ENCODE data around the gene ADK. TPM values are rescaled to one million over a fixed set of nuclear protein-coding genes. Genes with fewer than 3 reads are reported as not detected.

ADK gene
- total and polyA plus RNA-seq, 2 donors (not counting 3 experiments of a cell fraction or from before 2014, with no cell fraction given): 11.7 to 46.5 TPM

GRCh38 chr10:74738052-74738451 lies 587.0 kb downstream of the ADK start:
- intact Hi-C loops (cut with micrococcal nuclease) (loop anchor here (2.0 to 10.0 kb wide), 2 partner anchors 281 to 367 kb away; a partner anchor contains a TSS), dilution Hi-C loops (cut with MboI; ENCODE audit: extremely low pct_ligation_motif_present, low sequenced_read_pairs) (no loop called here)
- Histone ChIP-seq H3K9me3 (replicated peaks; ENCODE audit: control insufficient read depth, insufficient read depth, low read length) (no peaks in the 10 kb centered on the region), H3K36me3 (ENCODE audit: control insufficient read depth in 2 of 2, extremely low read depth in 1 of 2, insufficient read depth in 2 of 2, low read length in 2 of 2) (no peaks in the 10 kb centered on the region), H3K4me3 (replicated peaks in 1 of 3; ENCODE audit: insufficient read depth in 1 of 3, low read depth in 1 of 3, low read length in 3 of 3) (no peak overlapping the region), H3K4me1 (ENCODE audit: control insufficient read depth, extremely low read depth, insufficient read depth, low read length) (peaks cover 9% of the 10 kb centered on the region), H2AFZ (ENCODE audit: low read depth, low read length) (no peak overlapping the region), H3K9ac (replicated peaks; ENCODE audit: extremely low read depth, insufficient read depth, low read length) (no peak overlapping the region), H3K9me1 (replicated peaks; ENCODE audit: control insufficient read depth, extremely low read depth, insufficient read depth, low read length) (no peaks in the 10 kb centered on the region), H3K4me2 (ENCODE audit: insufficient read depth, low read length) (no peak overlapping the region), H3K79me2 (ENCODE audit: control insufficient read depth, insufficient read depth, low read length) (no peaks in the 10 kb centered on the region), H3K27ac (ENCODE audit: insufficient read depth, low read depth, low read length) (no peak overlapping the region), H3K27me3 (ENCODE audit: control insufficient read depth in 2 of 2, insufficient read depth in 2 of 2, low read length in 2 of 2) (no peaks in the 10 kb centered on the region), H4K20me1 (replicated peaks; ENCODE audit: control insufficient read depth, extremely low read depth, insufficient read depth, low read length) (no peaks in the 10 kb centered on the region)
- DNase-seq (ENCODE audit: low read depth, low spot score): peak; percentile 13
- no TSS peak for BruUV-seq (replicated peaks)
- FAIRE-seq: no peak
- ChIA-PET POLR2A (no interaction called here), CTCF (interaction anchor here (0.9 to 3.3 kb wide), 12 partner anchors 8 to 494 kb away, joined by 3 to 27 read pairs (median 4); no protein-coding TSS in a partner anchor)
- no peak for TF ChIP-seq MAX (IDR thresholded peaks at IDR 0.05; ENCODE audit: insufficient read depth, insufficient read length)
- no peak for TF ChIP-seq JUN (IDR thresholded peaks at IDR 0.05; ENCODE audit: borderline replicate concordance, insufficient read depth, insufficient read length, low read depth)
- TF ChIP-seq GATA2 (IDR thresholded peaks at IDR 0.05; ENCODE audit: insufficient read depth, insufficient read length, low read depth, low read length): no peak
- no peak for TF ChIP-seq CTCF (IDR thresholded peaks at IDR 0.05; ENCODE audit: extremely low read depth in 1 of 2, insufficient read depth in 1 of 2, low read depth in 1 of 2, low read length in 2 of 2)
- TF ChIP-seq POLR2A (IDR thresholded peaks at IDR 0.05; ENCODE audit: low read depth, low read length): no peak
- TF ChIP-seq FOS (IDR thresholded peaks at IDR 0.05; ENCODE audit: borderline replicate concordance, insufficient read depth, low read length): no peak
- no peak for TF ChIP-seq EZH2 (IDR thresholded peaks at IDR 0.05; ENCODE audit: borderline replicate concordance, low read depth, low read length, severe bottlenecking)
- TF ChIP-seq POLR2AphosphoS5 (IDR thresholded peaks at IDR 0.05; ENCODE audit: insufficient read depth, low read depth, low read length): no peak
- TF ChIP-seq MYC (IDR thresholded peaks at IDR 0.05; ENCODE audit: low read depth, low read length): no peak

All from endothelial cell of umbilical vein (primary cell).